Kidney (tissue), 14 donors: Measurements from ENCODE around the gene CRTC3. TPM values are rescaled to one million over a fixed set of nuclear protein-coding genes. Genes with fewer than 3 reads are reported as not detected.

ENCODE experiments used
- DNase-seq, 5 donors: peaks; one replicate each; pipeline ENCODE4 v3.0.0-alpha.2; 2013 to 2020
- FAIRE-seq: peaks from 2 replicates; lab custom pipeline; 2012; peaks lifted over from hg19 to GRCh38; lab: Jason Lieb, UNC
- H3K27ac ChIP-seq, 2 donors: one replicate each; pipeline ENCODE4 v1.7.0; 2013; ENCODE audit warnings: low read depth in 2 of 2, low read length in 2 of 2, inconsistent platforms in 1 of 2
- H3K27me3 ChIP-seq: one replicate; pipeline ENCODE4 v1.7.1; 2013; ENCODE audit warnings: low read length, inconsistent platforms; ENCODE audit not compliant: control insufficient read depth, insufficient read depth
- H3K36me3 ChIP-seq, 3 donors: one replicate each; pipeline versions ENCODE4 v1.7.0 to v1.7.1; 2013; ENCODE audit warnings: low read length in 3 of 3, control low read depth in 1 of 3, inconsistent platforms in 1 of 3; ENCODE audit not compliant: insufficient read depth in 3 of 3, control insufficient read depth in 2 of 3
- H3K4me1 ChIP-seq, 3 donors: one replicate each; pipeline versions ENCODE4 v1.7.0 to v1.7.1; 2013; ENCODE audit warnings: low read length in 3 of 3, inconsistent platforms in 1 of 3, low read depth in 1 of 3; ENCODE audit not compliant: control insufficient read depth in 2 of 3, insufficient read depth in 2 of 3
- H3K4me3 ChIP-seq, 3 donors: one replicate each; pipeline versions ENCODE4 v1.7.0 to v1.8.1; 2013; ENCODE audit warnings: low read length in 3 of 3, control low read depth in 1 of 3, inconsistent platforms in 1 of 3
- H3K9ac ChIP-seq, 3 donors: one replicate each; pipeline versions ENCODE4 v1.7.0 to v1.7.1; 2013; ENCODE audit warnings: low read length in 3 of 3, control low read depth in 1 of 3, inconsistent platforms in 1 of 3
- H3K9me3 ChIP-seq, 3 donors: one replicate each; pipeline versions ENCODE4 v1.7.0 to v1.7.1; 2013; ENCODE audit warnings: low read length in 3 of 3, control low read depth in 1 of 3, inconsistent platforms in 1 of 3; ENCODE audit not compliant: control insufficient read depth in 2 of 3, insufficient read depth in 1 of 3
- intact Hi-C: fragments of 100-400 bp; cut with DNase I; formaldehyde crosslinking; loops from one replicate; pipeline ENCODE4 v1.11.1; 2022
- polyA plus RNA-seq: library from polyadenylated mRNA; stranded (reverse); fragments of 350-450 nt; fragmentation: Illumina TruSeq; extraction: RNeasy Lipid Tissue Mini Kit (QIAGEN cat#74804); gene quantifications from one replicate; pipeline ENCODE4 v1.2.3, GENCODE V29; 2014; ENCODE audit warnings: low read depth, low replicate concordance; ENCODE audit not compliant: insufficient read depth
- total RNA-seq: library from RNA; stranded (reverse); fragmentation: NEBNext Ultra II Directional; extraction: Animal tissue kit (Norgen Biotek cat#: 25700); gene quantifications from one replicate; pipeline ENCODE4 v1.2.1, GENCODE V29; 2021
- TF ChIP-seq, protein P1 (sequence below): IDR thresholded peaks from 3 replicates; pipeline ENCODE4 v1.5.1; 2012; ENCODE audit warnings: mild to moderate bottlenecking, moderate library complexity, borderline replicate concordance; ENCODE audit not compliant: insufficient read depth; ENCODE audit errors: extremely low read depth
- donor health status: control.
- donor health status: control.
- donor health status: control.
- donor health status: control.
- donor health status: control.
- donor health status: DM: yes; HTN: yes; CAD: no.
- donor health status: Normal renal cell carcinoma (clear cell type).

Gene CRTC3
- total and polyA plus RNA-seq, 2 donors from 2014 or later = 9.2 to 49.0 TPM

DNA sequence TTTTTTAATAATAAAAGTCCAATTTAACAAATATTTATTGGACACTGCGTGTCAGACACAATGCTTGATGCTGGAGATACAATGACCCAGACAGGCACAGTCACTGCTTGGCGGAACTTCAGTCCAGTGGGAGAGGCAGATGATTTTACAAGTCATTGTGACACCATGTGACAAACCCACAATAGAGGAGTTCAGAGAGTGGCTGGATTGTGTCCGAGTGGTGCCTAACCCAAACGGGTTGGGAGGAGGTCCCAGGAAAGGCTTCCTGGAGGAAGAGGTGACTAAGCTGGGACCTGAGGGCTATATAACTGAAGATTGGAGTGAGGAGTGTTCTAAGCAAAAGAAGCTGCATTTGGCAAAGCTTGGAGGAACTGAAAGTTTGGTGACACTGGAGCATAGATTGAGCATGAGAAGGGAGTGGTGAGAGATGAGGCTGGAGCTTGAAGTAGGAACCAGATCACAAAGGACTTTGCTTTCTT lies 41.4 kb downstream of the CRTC3 start:
- Histone ChIP-seq H3K27me3 (no peaks in the 10 kb centered on the region), H3K9me3 (no peaks in the 10 kb centered on the region), H3K4me3 (no peak overlapping the region), H3K36me3 (no peaks in the 10 kb centered on the region), H3K9ac (no peak overlapping the region), H3K4me1 (no peaks in the 10 kb centered on the region), H3K27ac (no peak overlapping the region)
- intact Hi-C loops = no loop called here
- FAIRE-seq (no peak), DNase-seq (no peak)
- TF ChIP-seq, protein P1, sequence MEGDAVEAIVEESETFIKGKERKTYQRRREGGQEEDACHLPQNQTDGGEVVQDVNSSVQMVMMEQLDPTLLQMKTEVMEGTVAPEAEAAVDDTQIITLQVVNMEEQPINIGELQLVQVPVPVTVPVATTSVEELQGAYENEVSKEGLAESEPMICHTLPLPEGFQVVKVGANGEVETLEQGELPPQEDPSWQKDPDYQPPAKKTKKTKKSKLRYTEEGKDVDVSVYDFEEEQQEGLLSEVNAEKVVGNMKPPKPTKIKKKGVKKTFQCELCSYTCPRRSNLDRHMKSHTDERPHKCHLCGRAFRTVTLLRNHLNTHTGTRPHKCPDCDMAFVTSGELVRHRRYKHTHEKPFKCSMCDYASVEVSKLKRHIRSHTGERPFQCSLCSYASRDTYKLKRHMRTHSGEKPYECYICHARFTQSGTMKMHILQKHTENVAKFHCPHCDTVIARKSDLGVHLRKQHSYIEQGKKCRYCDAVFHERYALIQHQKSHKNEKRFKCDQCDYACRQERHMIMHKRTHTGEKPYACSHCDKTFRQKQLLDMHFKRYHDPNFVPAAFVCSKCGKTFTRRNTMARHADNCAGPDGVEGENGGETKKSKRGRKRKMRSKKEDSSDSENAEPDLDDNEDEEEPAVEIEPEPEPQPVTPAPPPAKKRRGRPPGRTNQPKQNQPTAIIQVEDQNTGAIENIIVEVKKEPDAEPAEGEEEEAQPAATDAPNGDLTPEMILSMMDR = no peak

DNA sequence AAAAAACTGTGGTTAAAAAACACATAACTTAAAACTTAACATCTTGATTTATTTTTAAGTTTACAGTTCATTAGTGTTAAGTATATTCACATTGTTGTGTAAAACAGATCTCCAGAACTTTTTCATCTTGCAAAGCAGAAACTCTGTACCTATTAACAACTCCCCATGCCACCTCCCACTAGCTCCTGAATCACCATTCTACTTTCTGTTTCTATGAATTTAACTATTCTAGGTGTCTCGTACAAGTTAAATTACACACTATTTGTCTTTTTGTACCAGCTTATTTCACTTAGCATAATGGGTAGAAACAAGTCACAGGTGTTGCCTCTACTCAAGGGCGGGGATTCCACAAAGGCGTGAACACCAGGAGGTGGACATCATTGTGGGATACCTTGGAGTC lies 43.2 kb downstream of the CRTC3 start:
- Histone ChIP-seq H3K27me3 (no peaks in the 10 kb centered on the region), H3K9ac (no peak overlapping the region), H3K36me3 (no peaks in the 10 kb centered on the region), H3K27ac (no peak overlapping the region), H3K9me3 (no peaks in the 10 kb centered on the region), H3K4me3 (no peak overlapping the region), H3K4me1 (no peaks in the 10 kb centered on the region)
- intact Hi-C loops = no loop called here
- no peak for DNase-seq
- TF ChIP-seq, protein P1 = no peak
- FAIRE-seq = no peak

DNA sequence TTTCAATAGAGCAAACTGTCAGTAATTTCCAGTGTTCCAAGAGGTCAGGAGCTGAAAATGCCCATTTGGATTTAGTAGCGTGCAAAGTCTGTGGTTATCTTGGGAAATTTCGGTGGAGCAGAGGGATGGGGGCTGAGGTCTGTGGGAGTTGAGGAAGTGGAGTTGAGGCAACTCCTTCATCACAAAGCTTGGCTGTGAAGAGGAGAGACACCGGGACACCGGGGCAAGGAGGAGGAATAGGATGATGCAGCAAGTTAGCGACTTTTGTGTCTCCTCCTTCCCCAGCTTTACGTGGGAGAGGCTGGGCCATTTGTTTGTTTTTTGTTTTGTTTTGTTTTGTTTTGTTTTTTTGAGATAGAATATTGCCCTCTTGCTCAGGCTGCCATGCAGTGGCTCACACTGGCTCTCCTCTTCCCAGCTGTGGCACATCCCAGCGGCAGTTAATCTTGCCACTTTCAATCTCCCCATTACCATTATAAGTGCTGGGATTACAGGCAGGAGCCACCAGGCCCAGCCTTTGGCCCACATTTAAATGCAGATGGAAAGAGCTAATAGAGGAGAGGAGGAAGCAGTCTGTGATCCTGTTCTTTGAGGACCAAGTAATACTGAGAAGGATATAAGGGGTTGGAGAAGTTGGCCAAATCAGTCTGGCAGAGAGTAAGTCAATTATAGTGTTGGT lies 47.1 kb downstream of the CRTC3 start:
- no peaks in the 10 kb centered on the region for H3K9me3 ChIP-seq
- H3K27ac ChIP-seq = no peak overlapping the region
- no peaks in the 10 kb centered on the region for H3K36me3 ChIP-seq
- no peak overlapping the region for H3K9ac ChIP-seq
- H3K4me3 ChIP-seq = no peak overlapping the region
- no peak for FAIRE-seq
- no peaks in the 10 kb centered on the region for H3K27me3 ChIP-seq
- H3K4me1 ChIP-seq = no peaks in the 10 kb centered on the region
- TF ChIP-seq, protein P1 = no peak
- intact Hi-C loops = no loop called here
- DNase-seq = no peak

DNA sequence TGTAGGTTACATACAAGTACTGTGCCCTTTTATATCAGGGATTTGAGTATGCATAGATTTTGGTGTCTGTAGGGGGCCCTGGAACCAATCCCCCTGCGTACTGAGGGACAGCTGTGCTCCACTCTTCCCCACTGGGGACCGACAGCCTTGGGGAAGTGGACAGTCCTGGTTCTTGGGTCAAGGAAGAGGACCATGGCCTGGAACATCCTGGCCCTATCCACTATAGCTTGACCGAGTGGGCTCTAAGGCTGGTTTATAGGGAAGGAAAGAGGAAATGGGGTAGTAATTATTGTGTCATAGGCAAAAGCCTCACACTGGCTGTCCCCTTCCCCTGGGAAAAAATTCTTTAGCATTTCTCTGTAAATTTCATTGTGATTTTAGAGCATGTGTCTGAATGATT lies 49.5 kb downstream of the CRTC3 start:
- no peaks in the 10 kb centered on the region for H3K27me3 ChIP-seq
- no peaks in the 10 kb centered on the region for H3K9me3 ChIP-seq
- no peaks in the 10 kb centered on the region for H3K36me3 ChIP-seq
- DNase-seq (no peak), FAIRE-seq (no peak)
- no peak overlapping the region for H3K27ac ChIP-seq
- H3K4me3 ChIP-seq = no peak overlapping the region
- intact Hi-C loops = no loop called here
- TF ChIP-seq, protein P1 = no peak
- no peaks in the 10 kb centered on the region for H3K4me1 ChIP-seq
- no peak overlapping the region for H3K9ac ChIP-seq
